HepG2 (cell line): ENCODE measurements around the gene TOPORS. TPM values are rescaled to one million over a fixed set of nuclear protein-coding genes. Genes with fewer than 3 reads are reported as not detected.

ENCODE experiments used
- DNMT1 ChIP-seq: sonication (generic); formaldehyde crosslinking; IDR thresholded peaks from 2 replicates; pipeline ENCODE4 v1.5.1; 2020; ENCODE audit warnings: mild to moderate bottlenecking, missing genetic modification reagents
- KIAA2018 ChIP-seq: sonication (generic); formaldehyde crosslinking; IDR thresholded peaks from 2 replicates; pipeline ENCODE4 v1.5.0; 2020; ENCODE audit warnings: mild to moderate bottlenecking, missing genetic modification reagents, borderline replicate concordance
- ZMAT5 ChIP-seq: sonication (generic); formaldehyde crosslinking; IDR thresholded peaks from 2 replicates; pipeline ENCODE4 v1.5.0; 2020; ENCODE audit warnings: mild to moderate bottlenecking, low read depth, missing genetic modification reagents, borderline replicate concordance
- ZNF292 ChIP-seq: sonication (generic); formaldehyde crosslinking; IDR thresholded peaks from 2 replicates; pipeline ENCODE4 v1.8.1; 2022; ENCODE audit warnings: mild to moderate bottlenecking, low read depth, missing genetic modification reagents, borderline replicate concordance
- polyA plus RNA-seq, 8 experiments: library from polyadenylated mRNA; depleted of rRNA in 3 of 8; stranded (reverse) in 7 of 8; unstranded in 1 of 8; fragments of >200 nt; fragmentation: Illumina TruSeq in 4 of 8; extraction: Trizol in 4 of 8; gene quantifications; 2 replicates each; pipeline versions ENCODE4 v1.2.1 to v1.2.3, GENCODE V29; 2011 to 2016; ENCODE audit warnings: low read depth in 4 of 8, missing spikeins in 1 of 8, mixed read lengths in 1 of 8; ENCODE audit not compliant: insufficient read depth in 1 of 8
- total RNA-seq, 5 experiments: library from RNA; depleted of rRNA; stranded (reverse); fragments of >200 nt; fragmentation: Illumina TruSeq; extraction: Trizol; gene quantifications; 2 replicates each; pipeline ENCODE4 v1.2.3, GENCODE V29; 2016; ENCODE audit warnings: low read depth in 1 of 5

The TOPORS gene
- total and polyA plus RNA-seq, 2 of the 13 experiments (the other 11 are each of a cell fraction or from before 2014, with no cell fraction given), result 6.8 to 19.6 TPM

- TF ChIP-seq KIAA2018 (no peak), ZNF292 (no peak), ZMAT5 (CRISPR knock-in tag) (no peak), DNMT1 (CRISPR knock-in tag) (no peak)
Observed at GRCh38 chr9:32596096-32596865, 43.9 kb upstream of the TOPORS start (continued).
